Sigmoid colon (tissue), 4 donors: ENCODE results near the gene NT5M.

Experiments
- EP300 ChIP-seq, 4 donors: sonication (generic); formaldehyde crosslinking; IDR thresholded peaks; one replicate each; pipeline ENCODE4 v1.6.1; 2017; ENCODE audit warnings: antibody characterized with exemption in 4 of 4
- POLR2A ChIP-seq, 2 donors: fragments of 450-650 bp; IDR thresholded peaks; one replicate each; pipeline ENCODE4 v1.6.1; 2016; ENCODE audit warnings: antibody characterized with exemption in 2 of 2, mild to moderate bottlenecking in 2 of 2, moderate library complexity in 2 of 2
- TF ChIP-seq, protein P1 (sequence below), 4 experiments: fragments of 450-650 bp in 3 of 4; fragments of 200-600 bp in 1 of 4; IDR thresholded peaks; one replicate each; pipeline ENCODE4 v1.5.1; 2016 to 2019; ENCODE audit warnings: antibody characterized with exemption in 4 of 4, mild to moderate bottlenecking in 3 of 4, moderate library complexity in 2 of 4

- TF ChIP-seq, protein P1, sequence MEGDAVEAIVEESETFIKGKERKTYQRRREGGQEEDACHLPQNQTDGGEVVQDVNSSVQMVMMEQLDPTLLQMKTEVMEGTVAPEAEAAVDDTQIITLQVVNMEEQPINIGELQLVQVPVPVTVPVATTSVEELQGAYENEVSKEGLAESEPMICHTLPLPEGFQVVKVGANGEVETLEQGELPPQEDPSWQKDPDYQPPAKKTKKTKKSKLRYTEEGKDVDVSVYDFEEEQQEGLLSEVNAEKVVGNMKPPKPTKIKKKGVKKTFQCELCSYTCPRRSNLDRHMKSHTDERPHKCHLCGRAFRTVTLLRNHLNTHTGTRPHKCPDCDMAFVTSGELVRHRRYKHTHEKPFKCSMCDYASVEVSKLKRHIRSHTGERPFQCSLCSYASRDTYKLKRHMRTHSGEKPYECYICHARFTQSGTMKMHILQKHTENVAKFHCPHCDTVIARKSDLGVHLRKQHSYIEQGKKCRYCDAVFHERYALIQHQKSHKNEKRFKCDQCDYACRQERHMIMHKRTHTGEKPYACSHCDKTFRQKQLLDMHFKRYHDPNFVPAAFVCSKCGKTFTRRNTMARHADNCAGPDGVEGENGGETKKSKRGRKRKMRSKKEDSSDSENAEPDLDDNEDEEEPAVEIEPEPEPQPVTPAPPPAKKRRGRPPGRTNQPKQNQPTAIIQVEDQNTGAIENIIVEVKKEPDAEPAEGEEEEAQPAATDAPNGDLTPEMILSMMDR (IDR thresholded peaks at IDR 0.05), result no peak
- TF ChIP-seq EP300 (IDR thresholded peaks at IDR 0.05) (no peak), POLR2A (IDR thresholded peaks at IDR 0.05) (no peak)
These were observed 22.1 kb downstream of the NT5M start for GRCh38 chr17:17325228-17325627.
